Stimulated activated CD8-positive, alpha-beta memory T cell treated with anti-CD3 and anti-CD28 coated beads, Interleukin-7, amount 100 ng/mL, for 24 hours (primary cell): Measurements from ENCODE around the gene MPP4.

Experiments
- DNase-seq: peaks from one replicate; pipeline ENCODE4 v3.0.0-alpha.2; 2020; ENCODE audit warnings: low read depth

Gene MPP4

GRCh38 chr2:201622306-201622970 lies 76.0 kb downstream of the MPP4 start:
- DNase-seq: no peak

- DNase-seq: no peak
Measured at GRCh38 chr2:201621293-201621999, 77.0 kb downstream of the MPP4 start.

DNA sequence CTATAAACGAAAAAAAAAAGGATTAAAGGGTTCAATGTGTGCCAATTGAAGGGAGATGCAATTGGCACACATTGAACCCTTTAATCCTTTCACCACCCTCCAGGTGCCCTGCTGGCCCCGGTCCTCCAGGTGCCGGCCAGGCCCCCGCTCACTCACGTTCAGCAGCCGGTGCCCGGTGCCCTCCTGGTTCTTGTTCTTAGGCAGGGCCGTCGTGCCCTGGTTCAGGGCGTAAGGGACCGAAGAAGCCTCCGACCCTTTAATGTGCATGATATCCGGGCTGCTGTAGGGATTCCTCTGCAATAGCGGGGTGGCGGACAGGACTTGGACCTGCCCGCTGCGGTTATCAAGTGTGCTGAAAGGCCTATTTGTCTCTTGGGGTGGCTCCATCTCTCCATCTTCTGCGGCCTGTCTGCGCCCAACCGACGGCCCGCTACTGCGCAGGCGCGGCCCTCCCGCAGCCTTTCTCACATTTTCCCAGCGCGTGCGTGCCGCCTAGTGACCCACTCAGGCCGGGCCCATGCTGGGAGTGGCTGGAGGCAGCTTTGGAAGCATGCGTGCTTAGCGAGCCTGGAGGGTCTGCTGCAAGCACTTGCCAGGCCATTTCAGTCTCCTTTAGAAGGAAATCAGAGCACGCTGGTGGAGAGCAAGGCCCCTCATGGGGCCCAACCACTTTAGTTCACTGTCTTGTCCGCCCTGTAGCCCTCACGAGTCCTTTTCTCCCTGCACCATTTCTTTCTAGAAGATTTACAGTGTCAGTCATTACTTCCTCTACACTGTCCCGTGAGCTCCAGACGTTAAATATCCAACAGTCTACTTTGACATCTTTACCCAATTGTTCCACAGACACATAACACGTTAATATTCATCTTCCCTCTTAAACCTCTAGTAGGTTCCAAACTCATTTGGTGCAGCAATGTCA lies 79.4 kb downstream of the MPP4 start:
- no peak for DNase-seq

- DNase-seq: no peak
Measured at GRCh38 chr2:201608021-201608420, 90.4 kb downstream of the MPP4 start.

- DNase-seq: no peak
Measured at GRCh38 chr2:201607568-201607967, 90.9 kb downstream of the MPP4 start.

DNA sequence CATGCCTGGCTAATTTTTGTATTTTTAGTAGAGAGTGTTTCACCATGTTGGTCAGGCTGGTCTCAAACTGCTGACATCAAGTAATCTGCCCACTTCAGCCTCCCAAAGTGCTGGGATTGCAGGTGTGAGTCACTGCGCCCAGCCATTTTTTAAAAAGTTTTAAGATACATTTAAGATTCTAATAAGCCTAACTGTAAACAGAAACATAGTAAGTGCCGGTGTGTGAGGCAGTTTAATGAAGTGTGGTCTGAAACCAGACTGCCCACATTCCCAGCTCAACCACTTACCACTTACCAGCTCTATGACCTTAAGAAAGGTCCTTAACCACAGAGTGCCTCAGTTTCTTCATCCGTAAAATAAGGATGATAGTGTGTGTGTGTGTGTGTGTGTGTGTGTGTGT lies 97.5 kb downstream of the MPP4 start:
- no peak for DNase-seq

- no peak for DNase-seq
Measured at GRCh38 chr2:201597397-201597796, 101.0 kb downstream of the MPP4 start.
